T-helper 9 cell (primary cell): ENCODE measurements around the gene SNX11.

Experiments used
- DNase-seq: peaks from one replicate; pipeline ENCODE4 v3.0.0-alpha.2; 2020

Gene SNX11

DNA sequence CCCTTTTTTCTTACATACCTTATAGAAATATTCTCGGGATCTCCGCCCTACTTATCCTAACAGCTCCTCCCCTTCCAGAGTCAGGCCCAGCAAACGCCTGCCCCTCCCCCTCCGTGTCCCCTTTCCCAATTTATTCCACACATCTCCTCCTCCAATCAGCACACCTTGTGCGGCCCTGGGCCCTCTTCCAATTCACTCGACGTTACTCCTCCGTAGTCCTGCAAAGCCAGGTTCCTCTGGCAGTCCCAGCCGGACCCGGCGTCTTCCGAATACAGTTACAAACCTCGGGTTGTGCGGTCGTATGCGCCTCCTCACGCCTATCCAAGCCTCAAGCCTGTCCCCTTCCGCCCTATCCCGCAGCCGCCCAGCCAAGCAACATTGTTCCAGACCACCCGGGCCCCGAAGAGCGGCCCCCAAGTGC, 7.0 kb upstream of the SNX11 start:
- no peak for DNase-seq

DNA sequence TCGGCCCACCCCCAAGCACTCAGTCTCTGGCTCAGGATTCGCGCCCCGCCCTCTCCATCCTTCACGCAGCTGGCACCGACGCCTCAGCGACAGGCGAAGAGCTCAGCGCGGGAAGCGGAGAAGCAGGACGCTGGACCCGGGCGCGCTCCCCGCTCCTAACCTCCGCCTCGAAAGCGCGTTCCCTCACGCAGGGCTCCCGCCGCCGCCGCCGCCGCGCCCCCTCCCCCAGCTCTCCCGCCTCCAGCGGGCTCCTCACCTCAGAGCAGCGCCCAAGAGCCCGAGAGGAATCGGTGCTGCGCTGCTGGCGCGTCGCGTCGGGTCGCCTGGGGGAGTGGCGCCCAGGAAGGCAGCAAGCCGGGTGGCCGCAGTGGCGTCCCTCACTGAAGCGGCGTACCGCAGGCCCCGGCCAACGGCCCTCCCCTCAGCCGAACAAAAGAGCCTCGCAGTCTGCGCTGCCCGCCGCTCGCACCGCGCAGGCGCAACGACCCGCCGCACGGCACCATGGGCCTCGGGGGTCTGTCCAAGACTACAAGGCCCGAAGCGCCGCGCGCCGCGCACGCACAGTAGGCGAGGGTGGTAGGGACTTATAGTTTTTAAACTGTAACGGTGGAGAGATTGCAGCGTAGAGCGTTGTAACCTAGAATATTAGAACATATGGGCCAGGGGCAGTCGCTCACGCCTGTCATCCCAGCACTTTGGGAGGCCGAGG, 6.4 kb upstream of the SNX11 start, which contains the start of gene CBX1:
TSS of gene CBX1 (minus strand) at position 467 of the 709 bp plus-strand sequence. CDS start 24,474 bp downstream, outside the sequence.
- peak; percentile 83 for DNase-seq

DNA sequence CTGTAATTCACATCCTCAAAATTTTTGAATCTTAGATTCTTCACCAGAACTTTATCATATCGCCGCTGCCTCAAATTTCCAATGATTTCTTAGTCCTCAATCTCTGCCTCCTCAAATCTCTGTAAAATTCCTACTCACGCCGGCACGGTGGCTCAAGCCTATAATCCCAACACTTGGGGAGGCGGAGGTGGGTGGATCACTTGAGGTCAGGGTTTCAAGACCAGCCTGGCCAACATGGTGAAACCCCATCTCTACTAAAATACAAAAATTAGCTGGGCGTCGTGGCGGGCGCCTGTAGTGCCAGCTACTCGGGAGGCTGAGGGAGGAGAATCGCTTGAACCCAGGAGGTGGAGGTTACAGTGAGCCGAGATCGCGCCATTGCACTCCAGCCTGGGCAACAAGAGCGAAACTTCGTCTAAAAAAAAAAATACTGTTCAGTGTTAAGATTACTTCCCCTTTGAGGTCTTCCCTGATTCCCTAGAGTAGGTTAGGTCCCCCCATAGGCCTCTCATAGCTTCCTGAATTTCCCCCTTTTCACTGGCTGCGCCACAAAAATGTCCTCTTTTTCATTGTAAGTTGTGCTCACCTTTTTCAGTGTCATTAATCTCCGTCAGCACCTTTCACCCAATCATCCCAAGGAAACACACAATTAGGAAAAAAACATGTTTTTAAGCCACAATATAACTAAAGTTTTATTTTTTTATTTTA, 5.4 kb upstream of the SNX11 start:
- no peak for DNase-seq

DNA sequence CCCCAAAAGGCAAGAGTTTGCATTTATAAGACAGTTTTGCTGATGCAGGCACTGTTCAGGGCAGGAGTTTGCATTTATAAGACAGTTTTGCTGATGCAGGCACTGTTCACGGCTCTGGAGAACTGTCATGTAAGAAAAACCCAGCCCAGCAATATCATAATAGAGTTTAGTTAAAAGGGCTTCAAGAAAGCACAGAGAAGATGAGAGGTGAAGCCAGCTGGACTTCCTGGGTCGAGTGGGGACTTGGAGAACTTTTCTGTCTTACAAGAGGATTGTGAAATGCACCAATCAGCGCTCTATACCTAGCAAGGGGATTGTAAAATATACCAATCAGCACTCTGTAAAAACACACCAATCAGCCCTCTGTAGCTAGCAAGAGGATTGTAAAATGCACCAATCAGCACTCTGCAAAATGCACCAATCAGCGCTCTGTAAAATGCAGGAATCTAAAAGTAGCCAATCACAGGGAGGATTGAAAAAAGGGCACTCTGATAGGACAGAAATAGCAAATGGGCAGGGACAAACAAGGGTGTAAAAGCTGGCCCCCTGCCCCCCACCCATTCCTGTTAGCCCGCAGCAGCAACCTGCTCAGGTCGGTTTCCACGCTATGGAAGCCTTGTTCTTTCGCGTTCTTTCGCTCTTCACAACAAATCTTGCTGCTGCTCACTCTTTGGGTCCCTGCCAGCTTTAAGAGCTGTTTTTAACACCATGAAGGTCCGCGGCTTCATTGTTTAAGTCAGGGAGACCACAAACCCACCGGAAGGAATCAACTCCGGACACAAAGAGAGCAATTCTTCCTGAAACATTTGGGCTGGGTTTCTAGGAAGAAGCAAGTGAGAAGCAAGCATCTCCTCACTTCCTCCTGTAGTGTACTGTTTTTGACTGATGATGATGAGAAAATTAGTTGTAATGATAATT, 4.5 kb upstream of the SNX11 start:
- DNase-seq = no peak

DNA sequence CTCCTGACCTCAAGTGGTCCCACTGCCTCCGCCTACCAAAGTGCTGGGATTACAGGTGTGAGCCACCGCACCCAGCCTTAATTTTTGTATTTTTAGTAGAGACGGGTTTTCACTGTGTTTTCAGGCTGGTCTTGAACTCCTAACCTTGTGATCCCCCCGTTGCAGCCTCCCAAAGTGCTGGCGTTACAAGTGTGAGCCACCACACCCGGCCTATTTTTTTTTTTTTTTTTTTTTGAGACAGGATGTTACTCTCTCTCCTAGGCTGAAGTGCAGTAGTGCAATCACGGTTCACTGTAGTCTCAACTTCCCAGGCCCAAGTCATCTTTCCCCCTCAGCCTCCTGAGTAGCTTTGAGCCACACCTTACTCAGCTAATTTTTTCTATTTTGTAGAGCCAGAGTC, 3.1 kb upstream of the SNX11 start:
- DNase-seq = no peak

DNA sequence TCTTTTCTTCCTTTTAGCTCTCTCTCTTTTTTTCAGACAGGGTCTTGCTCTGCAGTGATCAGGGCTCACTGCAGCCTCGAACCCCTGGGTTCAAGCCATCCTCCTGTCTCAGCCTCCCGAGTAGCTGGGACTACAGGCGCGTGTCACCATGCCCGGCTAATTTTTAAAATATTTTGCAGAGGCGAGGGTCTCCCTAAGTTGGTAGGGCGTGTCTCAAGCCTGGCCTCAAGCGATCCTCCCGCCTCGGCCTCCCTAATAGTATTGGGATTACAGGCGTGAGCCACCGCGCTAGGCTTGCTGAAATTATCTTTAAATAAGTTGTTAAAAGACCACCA, 797 bp upstream of the SNX11 start:
- no peak for DNase-seq

DNA sequence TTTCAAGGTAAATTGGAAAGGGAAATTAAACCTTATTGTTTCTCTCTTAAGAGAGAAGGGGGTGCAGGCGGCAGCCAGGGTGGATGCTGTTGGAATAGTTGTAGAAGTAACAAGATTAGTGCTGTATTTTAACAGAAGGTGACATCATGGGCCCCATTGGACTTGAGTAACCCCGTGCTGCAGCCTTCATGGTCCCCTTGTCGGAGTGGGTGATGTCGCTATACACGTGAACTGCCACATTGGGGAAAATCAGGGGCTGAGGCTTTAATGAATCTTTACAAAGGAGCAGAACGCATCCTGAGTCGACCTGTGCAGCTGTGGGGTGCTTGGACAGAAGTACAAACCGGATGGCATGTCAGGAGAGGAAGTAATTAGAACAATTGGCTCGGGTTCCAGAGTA, 3.2 kb downstream of the SNX11 start:
- no peak for DNase-seq

DNA sequence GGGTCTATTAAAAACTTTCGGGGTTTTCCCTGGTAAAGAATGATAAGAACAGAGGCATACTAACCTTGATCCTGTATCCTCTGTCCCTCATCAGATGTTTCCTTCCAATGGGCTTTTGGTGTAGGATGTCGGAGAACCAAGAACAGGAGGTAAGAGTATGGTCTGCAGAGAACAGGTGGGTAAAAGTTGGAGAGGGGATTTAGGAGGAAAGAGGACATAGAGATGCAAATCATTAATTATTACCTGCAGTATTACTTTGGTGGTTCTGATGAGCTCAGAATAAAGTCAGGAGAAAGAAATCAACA, 4.3 kb downstream of the SNX11 start:
- no peak for DNase-seq

DNA sequence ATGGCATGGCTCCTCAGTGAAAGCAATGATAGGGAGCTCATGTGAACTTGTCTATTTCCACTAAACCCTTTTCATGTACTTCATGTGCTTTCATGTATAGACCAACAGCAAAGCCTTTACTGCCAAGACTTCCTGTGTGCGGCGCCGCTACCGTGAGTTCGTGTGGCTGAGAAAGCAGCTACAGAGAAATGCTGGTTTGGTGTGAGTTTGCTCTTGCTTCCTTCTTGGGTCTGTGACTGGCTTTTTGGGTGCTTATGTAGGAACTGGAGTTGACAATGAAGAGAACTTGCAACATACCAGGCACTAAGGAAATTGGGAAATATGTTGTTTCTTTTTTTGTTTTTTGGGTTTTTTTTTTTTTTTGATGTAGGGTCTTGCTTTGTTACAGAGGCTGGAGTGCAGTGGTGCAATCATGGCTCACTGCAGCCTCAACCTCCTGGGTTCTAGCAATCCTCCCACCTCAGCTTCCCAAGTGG, 5.7 kb downstream of the SNX11 start:
- peak; percentile 16 for DNase-seq

DNA sequence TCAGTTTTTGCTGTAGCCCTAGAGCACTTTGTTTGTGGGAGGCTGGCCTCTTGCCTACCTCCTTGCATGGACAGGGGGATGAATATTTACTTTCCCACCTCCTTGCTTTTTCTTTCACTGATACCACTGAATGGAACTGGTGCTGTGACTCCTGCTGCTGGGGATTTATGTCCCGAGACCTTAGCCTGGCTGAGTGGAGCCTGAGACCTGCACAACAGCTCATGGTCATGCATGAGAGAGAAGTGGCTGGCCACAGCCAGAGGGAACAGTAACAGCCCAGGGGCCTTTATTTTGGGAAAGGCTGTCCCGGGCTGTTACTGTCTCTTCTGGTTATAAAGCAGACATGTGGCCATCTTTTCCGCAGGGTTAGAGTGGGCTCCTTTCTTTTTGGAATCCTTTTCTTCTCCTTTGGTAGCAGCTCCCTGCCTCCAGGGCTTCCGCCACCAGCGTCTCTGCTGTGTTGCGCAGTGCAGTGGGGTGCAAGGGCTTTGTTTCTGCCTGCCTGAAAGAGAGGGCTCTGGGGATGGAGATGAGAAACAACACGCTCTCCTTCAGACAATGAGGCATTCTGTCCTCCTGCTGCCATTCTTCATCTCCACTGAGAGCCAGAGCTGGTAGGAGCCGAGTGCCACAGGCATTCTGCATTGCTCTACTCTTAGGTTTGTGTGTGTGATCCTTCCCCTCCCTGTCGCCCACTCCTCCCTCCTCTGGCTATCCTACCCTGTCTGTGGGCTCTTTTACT, 14.5 kb downstream of the SNX11 start:
- DNase-seq = no peak

DNA sequence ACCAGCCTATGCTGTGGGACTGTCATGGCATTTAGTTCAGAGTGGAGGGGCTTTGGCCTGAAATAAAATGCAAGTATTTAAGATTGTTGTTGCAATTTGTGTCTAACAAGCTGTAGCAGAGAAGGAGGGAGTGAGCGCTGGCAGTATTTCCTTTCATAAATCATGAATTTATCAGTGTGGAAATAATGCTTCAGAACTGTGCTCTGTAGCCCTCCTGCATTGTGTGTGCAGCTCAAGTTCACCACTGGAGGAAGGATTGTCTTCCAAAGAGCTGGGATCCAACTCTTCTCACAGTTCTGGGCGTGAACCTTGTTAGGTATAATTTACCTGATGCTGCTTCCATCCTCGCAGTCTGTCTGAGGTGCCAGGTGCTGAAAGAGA, 15.1 kb downstream of the SNX11 start:
- DNase-seq = no peak

DNA sequence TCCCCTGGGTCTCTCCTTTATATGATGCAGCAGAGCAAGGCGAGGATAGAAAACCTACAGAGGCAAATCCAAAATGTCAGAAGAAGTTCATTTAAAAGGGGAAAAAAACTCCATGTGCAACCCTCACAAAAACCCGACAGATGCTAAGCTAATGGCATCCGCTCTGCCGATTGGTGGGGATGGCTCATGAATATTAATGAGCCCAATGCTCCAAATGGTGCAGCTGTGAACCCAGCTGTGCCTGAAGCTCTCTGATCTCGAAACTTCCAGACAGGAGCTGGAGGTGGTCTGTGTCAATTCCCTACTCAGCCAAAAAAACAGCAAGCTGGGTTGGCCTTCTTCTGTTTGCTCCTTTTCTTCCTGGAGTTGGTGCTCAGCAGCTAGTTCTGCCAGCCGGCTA, 15.5 kb downstream of the SNX11 start:
- no peak for DNase-seq

DNA sequence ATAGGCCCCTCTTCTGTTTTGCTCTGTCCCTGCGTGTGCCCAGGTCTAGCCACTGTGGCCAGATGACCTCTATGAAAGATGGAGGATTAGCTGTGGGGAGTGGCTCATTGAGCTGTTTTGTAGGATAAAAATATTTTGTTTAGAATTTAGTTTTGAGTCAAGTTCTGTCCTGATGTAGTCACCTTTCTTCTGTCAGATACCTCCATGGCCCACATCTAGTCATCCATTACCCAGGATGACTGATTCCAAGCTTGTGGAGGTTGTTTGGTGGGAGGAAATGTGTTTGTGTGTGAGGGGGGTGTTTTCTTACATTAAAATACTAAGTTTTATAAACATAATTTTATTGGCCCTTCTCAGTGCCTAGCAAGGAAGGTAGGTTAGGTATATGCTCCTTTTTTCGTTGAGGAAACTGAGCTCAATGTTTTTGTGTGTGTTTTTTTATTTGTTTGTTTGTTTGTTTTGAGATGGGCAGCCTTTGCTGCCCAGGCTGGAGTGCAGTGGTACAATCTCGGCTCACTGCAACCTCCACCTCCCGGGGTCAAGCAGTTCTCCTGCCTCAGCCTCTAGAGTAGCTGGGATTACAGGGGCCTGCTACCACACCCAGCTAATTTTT, 16.3 kb downstream of the SNX11 start:
- DNase-seq = no peak

DNA sequence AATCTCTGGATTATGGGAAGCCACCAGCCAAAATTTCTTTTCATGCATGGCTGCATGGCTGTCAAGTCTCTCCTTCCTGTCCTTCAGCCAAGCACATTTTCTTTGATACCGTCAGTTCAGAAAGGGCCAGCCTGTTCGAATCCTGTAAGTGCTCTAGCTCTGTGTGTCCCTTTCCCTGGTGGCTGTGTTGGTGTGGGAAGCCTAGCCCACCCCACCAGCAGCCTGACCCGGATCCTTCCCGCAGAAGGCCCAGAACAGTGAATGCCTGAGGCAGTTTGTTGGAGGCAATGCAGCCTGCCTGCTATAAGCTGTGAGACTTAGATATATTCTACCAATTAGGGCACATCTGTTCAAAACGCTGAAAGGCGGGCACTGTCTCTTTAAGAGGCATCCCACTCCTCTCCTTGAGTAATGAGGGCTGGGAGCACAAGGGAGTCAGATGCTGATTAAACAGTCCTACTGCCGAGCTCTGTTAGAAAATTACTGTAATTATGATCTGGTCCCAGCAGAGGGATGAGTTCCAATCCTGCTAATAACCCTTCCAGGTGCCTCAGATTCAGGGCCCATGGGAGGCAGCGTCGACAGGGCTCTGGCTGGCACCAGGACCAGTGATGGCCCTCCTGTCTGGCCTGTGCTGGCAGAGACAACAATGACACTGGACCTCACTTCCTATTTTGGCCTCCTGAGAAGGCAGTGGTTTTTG, 18.4 kb downstream of the SNX11 start:
- no peak for DNase-seq

DNA sequence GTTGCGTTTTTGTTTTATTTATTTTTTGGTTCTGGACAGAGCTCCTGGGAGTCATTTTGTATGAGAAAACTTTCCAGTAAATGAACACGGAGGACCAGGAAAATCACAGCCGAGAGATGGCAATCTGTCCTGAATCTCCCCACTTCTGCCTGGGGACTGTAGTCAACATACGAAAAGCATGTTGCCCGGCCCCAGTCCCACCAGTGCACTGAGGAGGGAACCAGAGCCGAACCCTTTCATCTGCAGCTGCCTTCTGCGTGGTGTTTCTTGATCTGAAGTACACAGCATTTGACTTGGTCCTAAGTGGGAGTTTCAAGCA, 18.9 kb downstream of the SNX11 start:
- DNase-seq = no peak

DNA sequence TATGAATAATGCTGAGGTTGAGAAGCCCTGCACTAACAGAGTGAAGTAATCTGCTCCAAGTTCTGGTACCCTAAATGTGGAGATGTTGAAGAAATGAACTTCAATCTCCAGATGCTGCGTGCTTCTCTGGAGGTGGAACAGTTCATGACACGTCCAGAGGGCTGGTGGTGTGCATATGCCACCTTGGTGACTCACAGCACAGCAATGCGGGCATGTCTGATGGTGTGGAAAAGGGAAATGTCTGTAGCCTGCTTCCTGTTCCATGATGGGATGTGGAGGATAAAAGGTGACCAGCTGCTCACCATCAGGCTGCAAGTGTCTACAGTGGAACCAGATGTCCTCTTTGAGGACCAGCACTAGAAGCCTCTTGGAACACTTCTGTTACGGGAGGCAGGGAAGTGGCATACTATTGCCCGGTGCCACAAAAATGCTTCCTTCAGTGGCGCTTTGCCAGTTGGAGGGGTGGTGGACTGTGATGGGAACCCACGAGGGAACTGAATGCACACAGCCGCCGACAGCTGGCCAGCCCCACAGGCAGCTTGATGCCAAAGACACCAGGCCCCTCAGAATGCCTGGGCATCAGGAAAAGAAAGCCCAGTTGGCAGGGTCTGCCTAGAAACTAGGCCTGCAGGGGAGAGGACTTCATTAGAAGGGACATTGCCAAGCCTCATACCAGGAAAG, 19.9 kb downstream of the SNX11 start:
- DNase-seq = no peak

DNA sequence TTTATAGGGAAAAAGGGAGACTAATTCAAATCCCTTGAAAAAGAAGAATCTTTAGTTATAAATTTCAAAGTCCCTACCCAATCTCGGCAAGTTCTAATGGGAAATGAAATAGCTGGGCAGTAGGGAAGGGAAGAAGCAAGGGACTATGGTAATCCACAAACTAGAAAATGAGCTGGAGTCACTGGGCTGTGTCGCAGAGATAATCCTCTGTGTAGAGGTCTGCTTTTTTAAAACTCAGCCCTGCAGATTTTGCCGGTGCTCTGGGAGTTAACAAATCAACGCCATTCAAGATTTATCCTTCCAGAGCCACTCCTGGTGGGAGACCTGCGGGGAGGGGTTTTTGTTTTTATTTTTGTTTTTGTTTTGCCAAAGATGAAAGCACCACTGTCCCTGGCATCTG, 20.8 kb downstream of the SNX11 start:
- DNase-seq = no peak

DNA sequence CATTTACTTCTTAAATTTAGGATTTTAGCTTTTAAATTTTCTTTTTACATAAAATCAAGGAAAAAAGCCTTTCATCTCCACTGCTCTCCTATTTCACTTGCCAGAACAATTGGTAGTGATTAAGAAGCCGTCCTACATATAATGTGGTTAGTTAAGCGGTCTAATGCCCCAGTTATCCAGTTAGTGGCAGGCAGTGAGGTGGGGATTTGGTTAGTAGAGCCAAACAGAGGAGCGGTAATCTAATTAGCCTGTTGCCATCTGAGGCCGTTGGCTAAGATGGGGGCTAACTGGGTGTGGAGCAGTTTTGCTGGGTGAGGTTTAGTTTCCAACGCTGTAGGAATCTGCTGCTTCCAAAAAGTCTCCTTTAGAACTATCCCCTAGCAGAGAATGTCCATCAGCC, 22.4 kb downstream of the SNX11 start:
- no peak for DNase-seq

DNA sequence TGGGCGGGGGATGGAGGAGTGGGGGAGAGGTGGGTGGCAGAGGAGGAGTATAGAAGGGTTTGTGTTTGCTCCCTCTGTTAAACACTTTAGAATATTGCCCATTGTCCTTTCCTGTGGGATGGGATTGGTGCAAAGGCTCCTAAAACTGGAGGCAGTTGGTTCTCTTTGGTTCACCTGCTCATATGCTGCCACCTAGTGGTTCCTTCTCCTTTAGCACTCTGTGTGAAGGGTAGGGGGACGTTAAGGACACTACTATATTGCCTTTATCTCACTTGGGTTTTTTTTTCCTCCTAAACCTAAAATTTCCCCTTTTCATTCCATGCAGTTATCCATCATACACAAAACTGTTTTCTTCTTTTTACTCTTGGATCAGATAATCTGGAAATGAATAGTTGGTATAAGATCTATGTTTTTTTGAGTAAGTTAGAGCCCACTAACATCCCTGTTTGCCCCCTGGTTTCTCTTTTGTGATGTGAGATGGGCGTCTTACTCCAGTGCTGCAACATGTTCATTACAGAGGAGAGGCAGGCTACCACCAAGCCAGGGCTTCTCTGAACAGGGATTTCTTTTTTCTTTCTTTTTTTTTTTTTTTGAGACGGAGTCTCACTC, 23.8 kb downstream of the SNX11 start:
- DNase-seq = peak; percentile 32

DNA sequence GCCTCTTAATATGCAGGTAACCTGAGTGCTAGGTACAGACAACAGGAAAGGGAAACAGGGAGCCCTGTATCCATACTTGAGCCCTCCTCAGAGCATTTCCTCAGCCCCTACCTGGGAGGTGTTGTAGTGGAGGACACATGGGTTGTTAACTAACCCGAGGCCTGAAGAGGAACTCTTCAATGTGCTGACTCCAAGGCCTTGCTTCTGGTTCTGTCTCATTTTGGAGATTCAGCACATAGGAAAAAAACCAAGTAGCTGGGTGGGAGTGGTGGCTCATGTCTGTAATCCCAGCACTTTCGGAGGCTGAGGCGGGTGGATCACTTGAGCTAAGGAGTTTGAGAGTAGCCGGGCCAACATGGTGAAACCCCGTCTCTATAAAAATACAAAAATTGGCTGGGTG, 24.8 kb downstream of the SNX11 start:
- DNase-seq = no peak

DNA sequence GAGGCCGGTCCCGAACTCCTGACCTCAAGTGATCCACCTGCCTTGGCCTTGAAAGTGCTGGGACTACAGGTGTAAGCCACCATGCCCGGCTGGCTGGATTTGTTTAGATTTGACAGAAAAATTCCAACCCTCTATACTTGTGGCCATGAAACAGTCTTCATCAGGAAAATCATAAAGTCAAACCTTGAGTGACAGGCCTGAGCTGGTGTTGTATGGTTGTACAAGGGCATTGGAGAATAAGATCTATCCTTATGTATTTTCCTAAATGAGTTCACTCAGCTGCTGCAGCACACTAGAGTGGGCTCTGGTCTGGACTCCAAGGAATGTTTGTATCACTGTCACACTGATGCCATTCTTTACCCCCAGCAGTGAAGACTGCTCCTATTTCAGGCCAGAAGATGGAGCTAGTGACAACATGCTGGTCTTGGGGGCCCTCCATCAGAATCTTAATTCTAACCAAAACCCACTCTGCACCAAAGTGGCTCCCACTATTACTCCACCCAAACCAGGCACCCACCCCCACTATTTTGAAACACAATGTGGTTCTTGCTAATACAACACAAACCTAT, 27.4 kb downstream of the SNX11 start:
- no peak for DNase-seq
